Hematopoietic multipotent progenitor cell (in vitro differentiated cells): Measurements from ENCODE around the gene PANK1. TPM values are rescaled to one million over a fixed set of nuclear protein-coding genes. Genes with fewer than 3 reads are reported as not detected.
"Not testable (repeated sequence)": the region's sequence is repeated elsewhere in the genome, so short reads cannot be mapped to it uniquely, and the experiment has no call there.

Experiments
- DNase-seq, 3 donors: peaks; one replicate each; pipeline ENCODE4 v3.0.0-alpha.2; 2011 to 2015; ENCODE audit warnings: low read depth in 2 of 3, low spot score in 2 of 3
- total RNA-seq: library from RNA; depleted of rRNA; stranded (reverse); fragments of >200 nt; gene quantifications from one replicate; pipeline ENCODE4 v1.2.3, GENCODE V29; 2012

The PANK1 gene
- total RNA-seq, 1 donor = 3.8 TPM

DNA sequence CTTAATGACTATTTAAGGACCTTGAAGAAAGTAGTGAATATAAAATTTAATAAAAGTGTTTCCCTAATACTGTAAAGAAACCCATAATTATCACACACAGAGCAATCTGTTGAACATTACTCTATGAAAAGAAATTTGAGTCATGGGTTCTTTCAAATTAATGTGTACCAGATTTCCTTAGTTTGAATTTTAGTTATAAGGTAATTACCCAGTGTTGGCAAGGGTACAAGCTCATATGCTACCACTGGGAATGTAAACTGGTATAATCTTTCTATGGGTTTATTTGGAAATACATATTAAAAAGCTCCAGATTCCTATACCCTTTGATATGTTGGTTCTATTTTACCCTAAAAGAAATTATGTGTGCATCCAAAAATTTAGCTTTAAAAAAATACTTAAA lies 22.9 kb downstream of the PANK1 start:
- DNase-seq = no peak

DNA sequence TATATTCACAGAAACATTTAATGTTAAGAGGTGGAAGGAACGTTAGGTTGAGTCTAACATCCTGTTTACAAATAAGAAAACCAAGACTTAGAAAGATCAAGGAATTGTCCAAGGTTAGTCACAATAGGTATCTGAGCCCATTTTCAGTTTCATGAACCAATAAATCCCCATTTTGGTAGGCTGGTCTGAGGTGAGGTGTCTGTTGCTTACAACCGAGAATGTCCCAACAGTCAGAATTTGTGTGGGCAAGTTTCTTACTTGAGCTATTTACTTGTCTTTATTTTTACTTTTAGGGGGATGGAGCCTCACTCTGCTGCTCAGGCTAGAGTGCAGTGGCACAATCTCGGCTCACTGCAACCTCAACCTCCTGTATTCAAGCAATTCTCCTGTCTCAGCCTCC lies 23.6 kb downstream of the PANK1 start:
- no peak for DNase-seq

GRCh38 chr10:89620296-89620695 lies 24.7 kb downstream of the PANK1 start:
- DNase-seq = not testable (repeated sequence)

DNA sequence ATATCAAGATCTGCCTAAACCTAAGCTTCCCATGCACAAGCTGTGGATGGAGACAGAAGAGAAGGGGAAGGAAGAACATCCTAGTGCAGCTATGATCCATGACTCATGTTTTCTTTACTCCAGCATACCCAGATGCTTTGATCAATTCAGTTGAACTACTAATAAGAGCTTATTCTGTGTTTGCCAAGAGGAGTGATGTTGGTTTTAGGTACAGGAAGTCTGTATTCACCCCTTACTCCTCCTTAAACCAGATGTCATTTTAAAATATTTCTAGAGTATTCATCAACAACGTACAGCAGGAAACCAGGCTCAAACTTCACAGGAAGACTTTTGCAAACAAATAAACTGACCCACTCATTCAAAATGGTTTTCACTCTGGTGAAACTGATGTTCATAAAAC lies 29.2 kb downstream of the PANK1 start:
- peak in 1 of 3 donors; percentile 30 for DNase-seq

- no peak for DNase-seq
These were observed 29.9 kb downstream of the PANK1 start for GRCh38 chr10:89615112-89615511.

DNA sequence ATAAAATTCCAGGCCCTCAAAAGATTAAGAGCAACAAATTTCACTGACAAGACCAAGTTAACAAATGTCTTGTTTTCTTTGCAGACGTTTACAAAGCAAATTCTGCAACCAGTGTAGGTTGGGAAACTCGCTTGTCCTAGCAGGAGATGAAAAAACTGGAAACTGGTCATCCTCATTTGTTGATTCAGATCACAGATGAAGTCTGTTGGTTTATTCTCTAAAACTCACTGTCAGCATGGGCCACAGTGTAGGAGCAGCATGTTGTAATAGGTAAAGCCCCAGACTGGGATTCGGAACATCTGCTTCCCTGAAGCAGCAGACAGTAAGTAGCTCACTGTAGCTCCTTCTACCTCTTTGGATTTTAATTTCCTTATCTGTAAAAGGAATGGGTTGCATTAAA lies 31.5 kb downstream of the PANK1 start:
- no peak for DNase-seq

DNA sequence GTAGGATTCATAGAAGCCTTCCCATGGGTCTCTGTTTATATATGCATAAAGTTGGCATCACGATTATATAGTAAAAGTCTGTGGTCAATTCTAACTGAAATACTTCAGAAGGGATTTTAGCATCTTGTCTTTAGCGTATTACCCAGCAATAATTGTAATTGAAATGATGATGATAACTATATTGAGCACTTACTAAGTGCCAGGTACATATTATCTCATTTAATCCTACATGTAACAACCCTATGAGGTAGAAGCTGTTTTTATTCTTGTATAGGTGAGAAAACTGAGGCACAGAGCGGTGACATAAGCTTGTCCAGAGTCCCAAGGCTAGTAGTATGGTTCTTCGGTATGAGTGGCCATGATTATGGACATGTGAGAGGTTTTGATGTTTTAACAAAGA lies 33.8 kb downstream of the PANK1 start:
- no peak for DNase-seq

GRCh38 chr10:89609833-89610346 lies 35.2 kb downstream of the PANK1 start:
- DNase-seq = no peak

GRCh38 chr10:89604200-89604599 lies 40.8 kb downstream of the PANK1 start:
- no peak for DNase-seq

GRCh38 chr10:89602919-89603318 lies 42.1 kb downstream of the PANK1 start:
- no peak for DNase-seq

GRCh38 chr10:89601728-89602361 lies 43.2 kb downstream of the PANK1 start:
- DNase-seq = no peak

- DNase-seq = no peak
These were observed 45.0 kb downstream of the PANK1 start for GRCh38 chr10:89600041-89600440.

GRCh38 chr10:89593043-89593442 lies 52.0 kb downstream of the PANK1 start:
- no peak for DNase-seq

DNA sequence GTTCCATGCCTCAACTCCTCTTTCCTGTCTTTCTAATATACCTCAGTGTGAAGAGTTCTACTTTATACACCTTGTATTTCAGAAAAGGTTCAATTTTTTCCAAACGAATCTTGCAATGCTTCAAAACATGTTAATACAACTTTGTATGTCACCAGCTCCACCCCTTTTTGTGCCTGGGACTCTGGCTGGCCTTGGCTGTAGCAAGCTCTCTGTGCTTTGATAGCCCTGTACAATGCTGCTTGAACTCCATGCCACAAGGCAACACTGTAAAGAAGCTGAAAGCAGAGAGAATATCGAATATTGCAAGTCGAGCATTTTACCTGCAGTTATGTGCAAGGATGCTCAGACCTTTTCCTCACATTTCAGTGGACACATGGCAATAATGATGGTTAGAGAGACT lies 52.5 kb downstream of the PANK1 start:
- no peak for DNase-seq

DNA sequence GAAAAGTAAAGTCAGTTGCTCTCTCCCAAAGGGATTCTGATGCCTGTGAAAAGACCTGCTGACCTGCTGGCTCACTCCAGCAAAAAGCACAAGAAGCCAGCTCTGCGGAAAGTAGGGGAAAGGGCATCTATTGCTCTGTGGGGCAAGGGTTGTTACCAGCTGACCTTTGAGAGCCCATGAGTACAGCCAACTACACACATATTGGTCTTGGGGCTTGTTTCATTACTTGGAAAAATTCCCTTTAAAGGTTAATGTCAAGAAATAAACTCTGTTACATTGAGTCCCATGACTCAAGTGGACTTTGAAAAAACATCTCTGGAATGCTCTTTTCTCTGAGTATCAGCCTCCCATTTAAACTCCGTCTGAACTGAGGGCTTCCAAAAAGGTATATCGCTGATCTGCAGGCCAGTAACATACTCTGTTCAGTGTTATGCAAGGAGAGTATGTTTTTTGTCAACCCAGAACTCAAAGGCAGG lies 53.2 kb downstream of the PANK1 start:
- no peak for DNase-seq

- no peak for DNase-seq
These were observed 53.8 kb downstream of the PANK1 start for GRCh38 chr10:89591111-89591795.

DNA sequence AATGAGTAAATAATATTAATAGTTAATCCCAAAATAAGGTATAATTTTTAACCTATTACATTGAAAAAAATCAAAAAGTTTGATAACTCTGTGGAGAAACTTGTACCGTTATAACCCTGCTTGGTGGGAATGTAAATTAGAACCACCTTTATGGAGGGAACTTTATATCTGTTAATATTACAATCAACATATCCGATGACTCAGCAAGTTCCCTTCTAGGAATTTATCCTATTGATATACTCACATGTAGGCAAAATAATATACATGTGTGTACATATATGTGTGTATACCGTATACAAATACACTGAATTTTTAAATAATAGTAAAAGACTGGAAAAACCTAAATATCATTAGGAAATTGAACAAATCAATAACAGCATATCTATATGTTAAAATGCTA lies 54.7 kb downstream of the PANK1 start:
- no peak for DNase-seq

DNA sequence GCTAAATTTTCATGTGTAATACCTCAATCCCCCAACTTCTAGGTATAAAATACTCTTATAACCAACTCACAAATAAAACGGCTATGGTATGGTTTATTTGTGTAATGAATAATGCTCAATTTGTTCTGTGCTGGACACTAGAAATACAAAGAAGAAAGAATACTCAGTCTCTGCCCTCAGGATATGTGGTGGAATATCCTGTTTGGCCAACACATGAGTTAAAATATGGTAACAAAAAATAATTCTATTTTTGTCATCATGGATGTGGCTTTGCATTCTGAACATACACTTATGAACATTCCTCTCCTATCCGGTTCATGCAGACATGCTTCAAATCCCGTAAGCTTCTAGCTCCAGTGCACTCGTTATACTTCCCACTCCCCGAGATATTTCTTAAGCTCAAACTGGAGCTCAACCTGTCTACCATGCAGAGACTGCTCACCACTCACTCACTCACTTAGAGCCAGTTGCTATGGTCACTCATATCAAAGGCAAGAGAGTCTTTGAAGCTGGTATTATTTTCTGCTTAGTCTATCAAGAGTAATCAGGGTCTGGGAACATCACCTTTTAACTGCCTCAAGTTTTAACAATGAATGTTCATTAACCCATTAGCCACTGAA lies 55.8 kb downstream of the PANK1 start:
- DNase-seq = no peak

- DNase-seq = no peak
These were observed 56.4 kb downstream of the PANK1 start for GRCh38 chr10:89588671-89589070.

DNA sequence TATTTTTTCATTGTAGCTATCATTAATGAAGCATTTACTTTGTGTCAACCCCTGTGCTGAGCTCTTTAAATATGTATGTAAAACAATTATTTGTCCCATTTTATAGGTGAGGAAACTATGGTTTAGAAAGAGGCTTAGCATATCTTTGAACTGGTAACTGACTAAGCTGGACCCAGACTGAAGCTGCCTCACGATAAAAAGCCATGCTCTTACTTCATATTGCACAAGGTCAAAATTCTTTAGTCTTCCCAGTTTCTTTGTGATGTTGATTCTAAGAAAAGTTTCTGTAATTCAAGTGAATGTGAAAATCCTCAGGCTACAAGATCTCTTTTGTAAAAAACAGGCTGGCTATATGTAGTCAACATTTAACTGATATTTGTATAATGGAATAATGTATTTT lies 63.0 kb downstream of the PANK1 start:
- DNase-seq = no peak

GRCh38 chr10:89580243-89580642 lies 64.8 kb downstream of the PANK1 start:
- DNase-seq = no peak

DNA sequence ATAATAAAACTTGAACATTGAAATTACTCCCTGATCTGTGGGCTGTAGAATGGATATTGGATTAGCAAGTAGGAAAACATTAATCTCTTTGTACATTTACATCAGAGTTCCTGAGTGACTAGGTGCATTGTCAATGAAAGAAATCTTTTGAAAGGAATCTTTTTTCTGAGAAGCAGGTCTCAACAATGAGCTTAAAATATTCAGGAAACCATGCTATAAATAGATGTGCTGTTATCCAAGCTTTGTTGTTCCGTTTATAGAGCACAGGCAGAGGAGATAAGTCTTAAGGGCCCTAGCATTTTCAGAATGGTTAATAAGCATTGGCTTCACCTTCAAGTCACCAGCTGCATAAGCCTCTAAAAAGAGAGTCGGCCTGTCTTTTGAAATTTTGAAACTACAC lies 68.3 kb downstream of the PANK1 start:
- no peak for DNase-seq
